GM04504 (cell line): ENCODE data around the gene CDADC1.
"Not testable (repeated sequence)": the region's sequence is repeated elsewhere in the genome, so short reads cannot be mapped to it uniquely, and the experiment has no call there.

Experiments used
- DNase-seq: peaks from one replicate; pipeline ENCODE4 v3.0.0-alpha.2; 2012; ENCODE audit warnings: low read depth

CDADC1 gene

GRCh38 chr13:49238621-49239020, 9.1 kb upstream of the CDADC1 start:
- DNase-seq = no peak

GRCh38 chr13:49240017-49240416, 7.7 kb upstream of the CDADC1 start:
- DNase-seq = no peak

- no peak for DNase-seq
Measured at GRCh38 chr13:49241296-49241695, 6.4 kb upstream of the CDADC1 start.

- no peak for DNase-seq
Measured at GRCh38 chr13:49245101-49245500, 2.6 kb upstream of the CDADC1 start.

- DNase-seq = no peak
Measured at GRCh38 chr13:49246850-49247642, 679 bp upstream of the CDADC1 start.

- DNase-seq = no peak
Measured at GRCh38 chr13:49248622-49249002, 887 bp downstream of the CDADC1 start.

GRCh38 chr13:49251326-49251725, 3.6 kb downstream of the CDADC1 start:
- no peak for DNase-seq

- no peak for DNase-seq
Measured at GRCh38 chr13:49253310-49253709, 5.6 kb downstream of the CDADC1 start.

- DNase-seq = no peak
Measured at GRCh38 chr13:49254007-49254406, 6.3 kb downstream of the CDADC1 start.

GRCh38 chr13:49256841-49257240, 9.1 kb downstream of the CDADC1 start:
- no peak for DNase-seq

GRCh38 chr13:49258089-49258796, 10.5 kb downstream of the CDADC1 start:
- DNase-seq = no peak

- no peak for DNase-seq
Measured at GRCh38 chr13:49259586-49259985, 11.9 kb downstream of the CDADC1 start.

GRCh38 chr13:49262634-49263033, 14.9 kb downstream of the CDADC1 start:
- no peak for DNase-seq

- DNase-seq = no peak
Measured at GRCh38 chr13:49265822-49266221, 18.1 kb downstream of the CDADC1 start.

GRCh38 chr13:49271264-49271663, 23.5 kb downstream of the CDADC1 start:
- no peak for DNase-seq

- DNase-seq = no peak
Measured at GRCh38 chr13:49272296-49272695, 24.6 kb downstream of the CDADC1 start.

- no peak for DNase-seq
Measured at GRCh38 chr13:49278211-49278610, 30.5 kb downstream of the CDADC1 start.

- DNase-seq = no peak
Measured at GRCh38 chr13:49279112-49279511, 31.4 kb downstream of the CDADC1 start.

- DNase-seq = no peak
Measured at GRCh38 chr13:49279885-49280284, 32.2 kb downstream of the CDADC1 start.

GRCh38 chr13:49287995-49288394, 40.3 kb downstream of the CDADC1 start:
- no peak for DNase-seq

GRCh38 chr13:49288458-49288857, 40.7 kb downstream of the CDADC1 start:
- DNase-seq = no peak

- no peak for DNase-seq
Measured at GRCh38 chr13:49292742-49293486, 45.2 kb downstream of the CDADC1 start.

GRCh38 chr13:49294723-49295122, 47.0 kb downstream of the CDADC1 start:
- DNase-seq = not testable (repeated sequence)
